HuH-7 (cell line): ENCODE measurements around the gene SDCCAG8.

Experiments used
- DNase-seq: peaks from one replicate; pipeline ENCODE4 v3.0.0; 2011; ENCODE audit warnings: low spot score

SDCCAG8 gene

GRCh38 chr1:243507001-243507671 lies 251.3 kb downstream of the SDCCAG8 start:
- no peak for DNase-seq

- no peak for DNase-seq
These were observed 251.9 kb downstream of the SDCCAG8 start for GRCh38 chr1:243507672-243508302.

GRCh38 chr1:243508303-243508713 lies 252.5 kb downstream of the SDCCAG8 start:
- no peak for DNase-seq

GRCh38 chr1:243508943-243509342 lies 253.1 kb downstream of the SDCCAG8 start:
- DNase-seq = no peak

GRCh38 chr1:243510928-243511327 lies 255.1 kb downstream of the SDCCAG8 start:
- DNase-seq = no peak

GRCh38 chr1:243513726-243514491 lies 258.1 kb downstream of the SDCCAG8 start:
- no peak for DNase-seq

GRCh38 chr1:243514927-243515326 lies 259.1 kb downstream of the SDCCAG8 start:
- DNase-seq = no peak

- DNase-seq = no peak
These were observed 265.0 kb downstream of the SDCCAG8 start for GRCh38 chr1:243520831-243521230.

GRCh38 chr1:243523766-243524165 lies 267.9 kb downstream of the SDCCAG8 start:
- DNase-seq = no peak

GRCh38 chr1:243525085-243525487 lies 269.2 kb downstream of the SDCCAG8 start:
- DNase-seq = no peak

- DNase-seq = no peak
These were observed 270.3 kb downstream of the SDCCAG8 start for GRCh38 chr1:243526180-243526579.

GRCh38 chr1:243528459-243529121 lies 272.7 kb downstream of the SDCCAG8 start:
- DNase-seq = no peak

- DNase-seq = no peak
These were observed 273.7 kb downstream of the SDCCAG8 start for GRCh38 chr1:243529512-243529911.

- no peak for DNase-seq
These were observed 279.2 kb downstream of the SDCCAG8 start for GRCh38 chr1:243535014-243535413.

- DNase-seq = no peak
These were observed 283.8 kb downstream of the SDCCAG8 start for GRCh38 chr1:243539636-243540035.

- no peak for DNase-seq
These were observed 287.0 kb downstream of the SDCCAG8 start for GRCh38 chr1:243542739-243543415.

GRCh38 chr1:243543501-243543900 lies 287.7 kb downstream of the SDCCAG8 start:
- no peak for DNase-seq

GRCh38 chr1:243546457-243546856 lies 290.6 kb downstream of the SDCCAG8 start:
- no peak for DNase-seq

- no peak for DNase-seq
These were observed 292.1 kb downstream of the SDCCAG8 start for GRCh38 chr1:243547891-243548290.

- DNase-seq = no peak
These were observed 292.7 kb downstream of the SDCCAG8 start for GRCh38 chr1:243548516-243548915.

GRCh38 chr1:243549108-243549507 lies 293.3 kb downstream of the SDCCAG8 start:
- DNase-seq = no peak
